HG03196 (cell line): ENCODE results near the gene GGA1.
A peak's percentile ranks its signal among the peaks of the same experiment; 100 is the strongest.
"Not testable (repeated sequence)": the region's sequence is repeated elsewhere in the genome, so short reads cannot be mapped to it uniquely, and the experiment has no call there.

Experiments used
- ATAC-seq: cut with Tn5 transposase; IDR thresholded peaks from one replicate; pipeline ENCODE4 v1.9.1; 2021; ENCODE audit not compliant: unreplicated experiment

The GGA1 gene

DNA sequence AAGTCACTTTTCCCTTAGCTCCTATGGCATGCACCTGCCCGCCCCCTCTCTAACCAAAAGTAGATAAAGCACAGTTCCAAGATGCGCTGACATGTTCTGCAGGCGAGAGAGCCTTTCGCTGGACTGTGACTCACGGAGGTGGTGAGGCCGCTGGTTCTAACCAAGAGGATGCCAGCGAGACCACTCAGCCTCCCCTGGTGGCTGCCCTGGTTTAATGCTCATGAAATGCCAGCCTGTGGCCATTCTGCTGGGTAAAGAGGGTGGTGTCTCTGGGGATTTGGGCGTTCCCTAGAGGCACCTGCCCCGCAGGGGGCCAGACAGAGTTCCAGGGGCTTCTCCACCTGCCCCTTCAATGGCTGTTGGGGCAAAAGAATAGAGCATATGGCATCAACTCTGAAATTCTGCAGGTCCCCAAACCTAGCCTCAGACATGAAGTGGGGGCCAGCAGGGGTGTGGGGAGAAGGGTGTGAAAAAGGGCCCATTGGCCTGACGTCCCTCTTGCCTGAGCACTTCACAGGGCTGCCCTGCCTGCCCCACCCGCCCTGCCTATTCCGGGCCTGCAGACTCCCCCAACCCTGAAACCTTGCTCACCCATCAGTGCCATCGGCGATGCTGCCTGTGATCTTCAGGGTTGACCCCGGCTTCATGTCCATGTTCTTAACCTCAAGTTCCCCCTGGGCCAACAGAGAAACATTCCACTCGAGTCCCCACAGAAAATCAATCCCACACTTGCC, 37.2 kb upstream of the GGA1 start:
- ATAC-seq: no peak

DNA sequence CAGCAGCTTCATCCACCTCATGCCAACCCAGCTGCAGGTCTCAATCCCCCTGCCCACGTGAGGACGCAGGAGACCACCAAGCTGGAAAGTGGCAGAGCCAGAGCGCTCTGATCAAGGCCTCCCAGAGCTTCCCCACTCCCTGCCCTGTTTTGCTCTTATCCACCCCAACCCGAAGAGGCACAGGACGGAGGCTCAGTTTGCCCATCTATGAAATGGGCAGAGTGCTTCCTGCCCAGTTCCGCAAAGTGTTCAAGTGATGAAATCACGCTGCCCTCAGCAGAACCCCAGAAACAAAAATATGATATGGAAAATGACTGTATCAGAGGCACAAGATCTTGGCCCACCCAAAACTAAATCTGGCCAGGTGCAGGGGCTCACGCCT, 36.7 kb upstream of the GGA1 start:
- no peak for ATAC-seq

DNA sequence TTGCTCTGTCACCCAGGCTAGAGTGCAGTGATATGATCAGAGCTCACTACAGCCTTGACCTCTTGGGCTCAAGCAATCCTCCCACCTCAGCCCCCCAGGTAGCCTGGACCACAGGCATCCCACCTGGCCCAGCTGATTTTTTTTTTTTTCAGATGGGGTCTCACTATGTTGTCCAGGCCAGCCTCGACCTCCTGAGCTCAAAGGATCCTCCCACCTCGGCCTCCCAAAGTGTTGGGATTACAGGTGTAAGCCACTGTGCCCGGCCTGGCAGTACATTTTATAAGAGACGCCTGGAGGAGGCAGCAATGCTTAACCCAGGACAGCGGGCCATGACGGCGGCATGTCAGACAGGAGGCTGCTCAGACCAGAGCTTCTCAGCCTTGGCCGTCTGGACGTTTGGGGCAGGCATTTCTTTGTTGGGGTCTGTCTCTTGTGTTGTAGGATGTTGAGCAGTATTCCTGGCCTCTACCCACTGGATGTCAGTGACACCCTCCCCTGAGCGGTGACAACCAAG, 33.1 kb upstream of the GGA1 start:
- ATAC-seq: no peak

DNA sequence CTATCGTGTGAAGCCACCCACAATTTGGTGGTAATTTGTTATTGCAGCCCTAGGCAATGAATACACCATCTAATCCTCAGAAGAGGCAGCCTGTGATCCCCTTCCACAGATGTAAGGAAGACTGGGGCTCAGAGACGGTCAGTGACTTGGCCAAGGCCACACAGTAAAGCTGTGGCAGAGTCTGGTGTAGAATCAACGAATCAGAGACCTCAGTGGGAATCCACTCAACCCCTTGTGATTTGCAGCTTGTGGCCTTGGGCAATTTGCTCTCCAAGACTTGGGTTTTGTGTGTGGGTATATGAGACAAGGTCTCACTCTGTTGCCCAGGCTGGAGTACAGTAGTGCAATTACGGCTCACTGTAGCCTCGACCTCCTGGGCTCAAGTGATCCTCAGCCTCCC, 30.6 kb upstream of the GGA1 start:
- ATAC-seq: no peak

DNA sequence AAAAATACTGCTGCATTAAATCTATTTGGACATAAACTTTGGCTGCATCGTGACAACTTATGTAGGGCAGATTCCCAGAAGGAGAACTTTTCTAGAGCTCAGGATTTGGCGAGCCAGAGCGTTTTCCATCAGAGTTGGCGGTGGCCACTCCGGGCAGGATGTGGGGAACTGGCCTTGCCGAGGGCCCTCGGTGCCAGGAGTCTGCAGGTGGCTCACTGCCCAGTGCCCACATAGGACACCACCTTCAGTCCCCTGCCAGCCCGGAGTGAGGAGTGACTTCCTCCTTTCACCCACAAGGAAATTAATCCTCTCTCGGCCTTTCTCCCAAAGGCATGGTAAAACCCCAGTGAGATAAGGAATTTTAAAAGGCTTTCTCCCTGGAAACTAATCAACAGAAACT, 27.1 kb upstream of the GGA1 start:
- ATAC-seq: no peak

DNA sequence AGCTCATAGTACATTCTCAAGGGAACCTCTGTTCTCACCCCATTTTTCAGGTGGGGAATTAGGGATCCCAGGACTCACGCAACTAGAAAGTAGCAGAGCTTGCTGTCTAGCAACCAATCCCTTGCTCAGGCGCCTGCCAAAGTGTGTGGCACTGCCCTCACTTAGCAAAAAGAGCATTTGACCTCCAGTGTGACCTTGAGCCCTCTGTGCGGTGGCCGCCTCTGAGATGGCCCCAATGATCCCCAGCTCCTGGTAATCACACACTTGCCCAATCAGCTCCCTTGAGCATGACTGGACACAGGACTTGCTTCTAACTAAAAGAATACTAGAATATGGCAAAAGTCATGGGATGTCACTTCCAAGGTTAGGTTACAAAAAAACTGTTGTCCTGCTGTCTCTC, 26.1 kb upstream of the GGA1 start:
- ATAC-seq: no peak

DNA sequence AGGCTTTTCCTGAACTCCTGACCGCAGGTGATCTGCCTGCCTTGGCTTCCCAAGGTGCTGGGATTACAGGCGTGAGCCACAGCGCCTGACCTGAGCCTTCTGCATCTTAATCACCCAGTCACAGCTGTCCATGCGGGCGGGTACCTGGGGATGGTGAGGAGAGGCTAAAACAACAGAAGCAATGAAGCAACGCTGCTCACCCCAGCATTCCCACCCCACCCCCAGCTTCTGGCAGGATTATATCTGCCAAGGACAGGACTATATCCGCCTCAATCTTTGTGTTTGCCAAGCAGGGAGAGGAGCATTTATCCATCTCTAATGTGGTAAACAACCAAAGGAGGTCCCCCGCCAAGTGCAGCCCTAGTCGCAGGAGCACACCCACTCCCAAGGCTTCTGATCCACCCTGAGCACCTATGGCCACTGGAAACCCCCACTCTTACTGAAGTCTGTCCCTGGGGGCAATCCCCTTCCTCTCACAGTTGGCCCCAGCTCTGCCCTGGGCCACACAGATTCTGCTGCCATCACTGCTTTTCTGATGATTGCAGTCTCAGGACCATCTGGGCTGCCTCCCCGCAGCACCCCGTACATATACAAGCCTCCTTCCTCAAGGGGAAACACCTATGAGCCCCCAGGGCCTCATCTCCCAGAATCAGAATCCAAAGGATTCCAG, 20.0 kb upstream of the GGA1 start:
- no peak for ATAC-seq

DNA sequence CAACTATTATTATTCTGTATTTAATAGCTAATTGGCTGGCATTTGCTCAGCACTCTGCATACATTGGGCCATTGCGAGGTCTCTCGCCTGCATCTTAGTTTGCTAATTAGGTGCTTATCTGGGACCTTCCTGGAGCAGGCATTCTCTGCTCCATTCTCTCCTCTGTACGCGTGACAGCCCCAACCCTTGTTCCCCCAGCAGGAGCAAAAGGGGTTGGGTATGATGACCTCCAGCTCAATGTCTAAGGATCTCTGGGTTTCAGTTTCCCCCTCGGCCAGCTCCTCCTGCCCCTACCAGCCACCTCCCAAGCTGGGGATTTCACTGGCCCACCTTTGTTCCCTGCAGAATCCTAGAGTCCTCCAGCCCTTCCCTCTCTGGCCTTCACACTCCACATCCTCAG, 19.0 kb upstream of the GGA1 start:
- no peak for ATAC-seq

DNA sequence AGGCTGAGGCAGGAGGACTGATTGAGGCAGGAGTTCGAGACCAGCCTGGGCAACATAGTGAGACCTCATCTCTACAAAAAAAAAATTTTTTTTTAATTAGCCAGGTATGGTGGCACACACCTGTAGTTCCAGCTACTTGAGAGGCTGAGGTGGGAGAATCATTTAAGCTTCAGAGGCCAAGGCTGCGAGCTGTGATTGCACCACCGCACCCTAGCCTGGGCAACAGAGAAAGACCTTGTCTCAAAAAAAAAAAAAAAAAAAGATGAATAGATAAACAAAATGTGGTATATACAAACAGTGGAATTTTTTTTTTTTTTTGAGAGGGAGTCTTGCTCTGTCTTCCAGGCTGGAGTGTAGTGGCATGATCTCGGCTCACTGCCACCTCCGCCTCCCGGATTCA, 17.6 kb upstream of the GGA1 start:
- not testable (repeated sequence) for ATAC-seq

DNA sequence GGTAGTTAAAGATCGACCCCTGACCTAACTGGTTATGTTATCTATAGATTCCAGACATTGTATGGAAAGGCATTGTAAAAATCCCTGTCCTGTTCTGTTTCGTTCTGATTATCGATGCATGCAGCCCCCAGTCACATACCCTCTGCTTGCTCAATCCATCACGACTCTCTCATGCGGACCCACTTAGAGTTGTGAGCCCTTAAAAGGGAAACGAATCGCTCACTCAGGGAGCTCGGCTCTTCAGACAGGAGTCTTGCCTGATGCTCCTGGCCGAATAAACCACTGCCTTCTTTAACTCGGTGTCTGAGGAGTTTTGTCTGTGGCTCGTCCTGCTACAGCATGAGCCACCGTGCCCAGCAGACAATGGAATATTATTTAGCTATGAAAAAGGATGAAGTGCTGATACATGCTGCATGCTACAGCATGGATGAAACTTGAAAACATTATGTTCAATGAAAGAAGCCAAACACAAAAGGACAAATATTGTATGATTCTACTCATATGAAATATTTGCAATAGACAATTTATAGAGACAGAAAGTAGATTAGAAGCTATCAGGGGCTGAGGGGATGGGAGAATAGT, 16.7 kb upstream of the GGA1 start:
- ATAC-seq: no peak

DNA sequence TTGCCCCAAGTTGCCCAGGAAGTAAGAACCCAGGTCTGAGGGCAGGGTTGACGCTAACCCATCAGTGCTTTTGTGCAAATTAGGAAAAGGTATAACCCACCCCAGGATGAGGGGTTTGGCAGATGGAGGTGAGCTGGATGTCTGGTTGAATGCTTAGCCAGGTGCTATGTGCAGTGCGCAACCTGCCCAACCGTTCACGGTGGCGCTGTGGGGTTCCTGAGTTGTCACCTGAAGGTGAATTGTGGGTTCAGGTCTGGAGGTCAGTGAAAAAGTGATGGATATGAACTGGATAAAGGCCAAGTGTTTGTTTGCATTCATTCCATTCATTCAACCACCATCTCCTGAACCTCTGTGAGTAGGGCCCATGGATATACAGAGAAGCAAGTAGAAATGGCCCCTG, 14.4 kb upstream of the GGA1 start:
- no peak for ATAC-seq

DNA sequence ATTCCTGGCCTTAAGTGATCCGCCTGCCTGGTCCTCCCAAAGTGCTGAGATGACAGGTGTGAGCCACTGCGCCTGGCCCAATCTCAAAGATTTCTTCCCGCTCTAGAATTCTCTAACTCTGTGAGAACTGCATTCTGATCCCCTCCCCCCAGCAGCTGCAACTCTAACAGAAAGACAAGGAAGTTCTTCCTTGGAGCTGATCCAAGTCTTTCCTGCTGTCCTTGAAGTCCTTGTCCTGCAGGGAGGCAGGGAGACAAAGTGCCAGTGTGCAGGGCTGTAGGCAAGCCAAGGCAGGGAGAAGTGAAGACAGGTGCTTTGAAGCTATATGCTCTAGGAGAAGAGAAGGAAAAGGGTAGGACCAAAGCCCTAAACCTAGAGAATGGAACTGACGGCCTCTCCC, 9.5 kb upstream of the GGA1 start:
- ATAC-seq: no peak

DNA sequence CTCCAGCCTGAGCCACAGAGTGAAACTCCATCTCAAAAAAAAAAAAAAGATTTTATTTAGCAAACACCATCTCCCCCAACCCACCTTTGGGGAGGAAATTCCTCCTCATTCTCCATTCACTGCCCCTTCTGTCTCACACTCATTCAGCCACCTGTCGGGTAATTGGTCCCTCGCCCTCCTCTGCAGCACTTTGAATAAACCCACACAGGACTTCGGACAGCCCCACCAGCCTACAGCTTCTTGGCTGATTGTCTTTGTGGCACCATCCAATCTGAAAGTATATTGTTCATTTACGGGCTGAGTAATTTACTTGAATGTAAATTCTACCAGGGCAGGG, 7.5 kb upstream of the GGA1 start:
- no peak for ATAC-seq

DNA sequence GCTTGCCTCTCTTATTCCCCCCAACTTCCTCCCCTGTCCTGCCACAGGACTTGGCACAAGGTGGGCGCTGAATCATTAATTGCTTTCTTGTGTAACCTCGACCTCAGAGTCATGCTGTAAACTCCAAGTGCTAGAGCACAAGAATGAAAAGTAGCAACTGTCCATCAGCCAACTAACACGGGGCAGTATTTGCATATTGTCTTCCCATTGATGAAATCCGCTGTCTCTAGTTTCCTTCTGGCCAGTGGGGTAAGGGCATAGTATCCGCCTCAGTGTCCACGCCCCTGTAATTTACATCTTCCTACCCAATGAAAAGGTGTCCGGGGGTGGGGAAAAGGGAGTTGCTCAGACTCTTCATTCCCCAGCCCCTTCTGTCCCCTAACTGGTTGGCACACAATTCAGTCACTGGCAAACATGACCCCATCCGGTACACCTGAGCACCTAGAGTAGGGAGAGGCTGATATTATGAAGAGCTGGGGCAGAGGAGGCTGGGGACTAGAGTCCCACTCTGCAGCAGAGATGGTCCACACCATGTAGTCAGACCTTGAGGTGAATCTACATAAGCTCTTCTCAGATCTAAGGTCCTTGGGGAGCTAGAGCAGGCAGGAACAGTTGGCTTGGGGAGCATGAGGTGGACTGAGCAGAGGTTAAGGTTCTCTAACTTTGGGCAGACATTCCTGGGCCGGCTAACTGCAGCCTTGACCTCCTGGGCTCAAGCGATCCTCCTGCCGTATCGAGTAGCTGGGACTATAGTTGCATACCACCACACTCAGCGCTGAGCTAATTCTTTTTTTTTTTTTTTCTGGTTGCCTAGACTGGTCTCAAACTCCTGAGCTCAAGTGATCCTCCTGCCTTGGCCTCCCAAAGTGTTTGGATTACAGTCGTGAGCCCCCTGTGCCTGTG, 6.8 kb upstream of the GGA1 start:
- no peak for ATAC-seq

DNA sequence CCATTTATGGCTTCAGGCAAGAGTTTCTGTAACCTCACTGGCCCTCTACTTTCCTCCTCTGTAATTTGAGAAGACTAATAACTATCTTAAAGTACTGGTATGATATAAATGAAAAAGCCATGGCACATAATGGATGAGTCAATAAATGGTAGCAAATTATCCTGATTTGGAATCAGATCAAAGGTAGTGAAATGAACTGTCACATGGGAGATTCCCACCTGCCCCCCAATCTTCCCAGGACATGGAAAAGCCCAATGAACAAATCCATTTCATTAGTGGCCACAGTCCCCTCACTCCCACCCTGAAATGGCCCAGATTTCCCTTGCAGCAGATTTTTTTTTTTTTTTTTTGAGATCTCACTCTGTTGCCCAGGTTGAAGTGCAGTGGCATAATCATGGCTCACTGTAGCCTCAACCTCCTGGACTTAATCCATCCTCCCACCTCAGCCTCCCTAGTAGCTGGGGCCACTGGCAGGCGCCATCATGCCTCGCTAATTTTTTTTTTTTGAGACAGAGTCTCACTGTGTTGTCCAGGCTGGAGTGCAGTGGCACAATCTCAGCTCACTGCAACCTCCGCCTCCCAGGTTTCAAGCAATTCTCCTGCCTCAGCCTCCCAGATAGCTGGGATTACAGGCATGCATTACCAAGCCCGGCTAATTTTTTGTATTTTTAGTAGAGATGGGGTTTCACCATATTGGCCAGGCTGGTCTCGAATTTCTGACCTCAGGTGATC, 5.9 kb upstream of the GGA1 start:
- ATAC-seq: not testable (repeated sequence)

DNA sequence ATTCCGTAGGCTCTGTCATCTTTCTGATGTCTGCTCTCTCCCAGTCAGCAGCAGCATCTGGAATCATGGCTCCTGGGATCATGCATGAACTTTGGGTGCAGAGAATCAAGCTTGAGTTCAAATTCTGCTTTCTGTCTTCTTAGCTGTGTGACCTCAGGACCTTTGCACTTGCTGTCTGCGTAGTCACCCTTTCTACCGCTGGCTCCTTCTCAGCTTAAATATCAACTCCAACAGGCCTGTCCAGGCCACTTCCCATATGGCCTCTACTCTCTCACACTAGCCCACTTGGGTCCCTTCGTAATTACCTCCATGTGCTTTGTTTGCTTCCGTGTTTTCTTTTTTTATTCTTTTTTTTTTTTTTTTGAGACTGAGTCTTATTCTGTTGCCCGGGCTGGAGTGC, 4.6 kb upstream of the GGA1 start:
- no peak for ATAC-seq

DNA sequence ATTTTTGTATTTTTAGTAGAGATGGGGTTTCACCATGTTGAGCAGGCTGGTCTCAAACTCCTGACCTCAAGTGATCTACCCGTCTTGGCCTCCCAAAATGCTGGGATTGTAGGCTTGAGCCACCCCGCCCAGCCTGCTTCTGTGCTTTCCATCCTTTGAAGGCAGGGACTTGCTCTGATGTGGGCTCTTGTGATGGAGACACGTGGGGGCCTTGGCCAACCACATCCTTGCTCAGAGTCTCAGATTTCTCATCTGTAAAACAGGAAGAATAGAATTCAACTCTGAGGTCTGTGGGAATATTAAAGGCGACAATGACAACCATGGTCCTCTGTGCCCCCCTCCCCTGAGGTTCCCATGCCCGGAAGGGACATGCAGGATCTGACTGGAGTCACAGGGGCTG, 3.8 kb upstream of the GGA1 start:
- ATAC-seq: no peak

DNA sequence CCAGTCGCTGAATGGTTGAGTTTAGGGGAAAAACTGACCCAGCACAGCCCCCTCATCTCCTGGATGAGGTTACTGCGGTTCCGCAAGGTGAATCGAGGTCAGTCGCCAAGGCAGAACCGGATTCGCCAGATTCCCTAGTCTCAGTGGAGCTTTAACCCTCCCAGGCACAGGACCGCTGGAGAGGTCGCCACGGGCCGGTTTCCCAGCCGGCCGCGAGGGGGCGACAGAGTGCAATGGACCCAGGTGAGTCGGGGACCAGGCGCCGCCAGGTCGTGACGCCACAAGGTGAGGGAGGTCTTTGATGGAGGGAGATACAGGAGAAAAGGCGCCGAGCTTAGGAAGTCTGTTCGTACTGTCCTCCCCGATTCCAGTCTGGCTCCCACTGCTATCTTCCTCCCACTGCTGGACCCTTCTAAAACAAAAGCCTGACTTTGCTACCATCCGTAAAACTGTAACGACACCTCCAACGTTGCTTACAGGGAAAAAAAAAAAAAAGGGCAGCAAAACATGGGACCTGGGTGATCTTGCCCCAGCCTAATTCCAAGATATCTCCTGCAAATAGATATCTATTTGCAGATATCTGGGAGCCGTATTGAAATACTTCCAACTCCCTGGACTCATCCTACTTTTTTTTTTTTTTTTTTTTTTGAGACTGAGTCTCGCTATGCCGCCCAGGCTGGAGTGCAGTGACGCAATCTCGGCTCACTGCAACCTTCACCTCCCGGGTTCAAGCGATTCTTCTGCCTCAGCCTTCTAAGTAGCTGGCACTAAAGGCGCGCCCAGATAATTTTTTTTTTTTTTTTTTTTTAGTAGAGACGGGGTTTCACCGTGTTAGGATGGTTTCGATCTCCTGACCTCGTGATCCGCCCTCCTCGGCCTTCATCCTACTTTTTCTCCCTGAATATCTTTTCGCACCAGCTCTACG, 1.4 kb upstream of the GGA1 start:
- peak; percentile 34 for ATAC-seq

DNA sequence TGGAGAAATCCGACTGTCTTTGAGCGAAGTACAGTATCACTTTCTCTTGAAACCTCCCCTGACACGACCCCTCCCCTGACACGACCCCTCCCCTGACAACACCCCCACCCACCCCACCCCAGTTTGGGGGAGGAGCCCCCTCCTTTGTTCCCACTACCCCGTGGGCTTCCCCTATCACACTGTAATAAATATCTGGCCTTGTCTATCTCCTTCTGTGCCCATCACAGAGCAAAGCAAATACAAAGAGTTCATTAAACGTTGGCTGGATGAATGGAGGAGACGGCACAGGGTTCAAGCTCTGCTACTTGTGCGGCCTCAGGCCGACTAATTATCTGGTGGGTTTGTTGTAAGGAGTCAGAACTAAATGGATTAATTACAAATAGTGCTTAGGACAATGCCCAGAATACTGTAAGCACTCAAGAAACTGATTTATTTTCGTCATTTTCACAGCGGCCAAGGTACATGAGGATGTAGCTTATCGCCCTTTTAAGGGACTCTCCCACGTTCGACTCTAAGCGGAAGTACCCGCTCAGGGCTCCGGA, 628 bp upstream of the GGA1 start:
- no peak for ATAC-seq
